ENCODE results near the gene LRSAM1.
A peak's percentile ranks its signal among the peaks of the same experiment; 100 is the strongest.

Gene LRSAM1

DNA sequence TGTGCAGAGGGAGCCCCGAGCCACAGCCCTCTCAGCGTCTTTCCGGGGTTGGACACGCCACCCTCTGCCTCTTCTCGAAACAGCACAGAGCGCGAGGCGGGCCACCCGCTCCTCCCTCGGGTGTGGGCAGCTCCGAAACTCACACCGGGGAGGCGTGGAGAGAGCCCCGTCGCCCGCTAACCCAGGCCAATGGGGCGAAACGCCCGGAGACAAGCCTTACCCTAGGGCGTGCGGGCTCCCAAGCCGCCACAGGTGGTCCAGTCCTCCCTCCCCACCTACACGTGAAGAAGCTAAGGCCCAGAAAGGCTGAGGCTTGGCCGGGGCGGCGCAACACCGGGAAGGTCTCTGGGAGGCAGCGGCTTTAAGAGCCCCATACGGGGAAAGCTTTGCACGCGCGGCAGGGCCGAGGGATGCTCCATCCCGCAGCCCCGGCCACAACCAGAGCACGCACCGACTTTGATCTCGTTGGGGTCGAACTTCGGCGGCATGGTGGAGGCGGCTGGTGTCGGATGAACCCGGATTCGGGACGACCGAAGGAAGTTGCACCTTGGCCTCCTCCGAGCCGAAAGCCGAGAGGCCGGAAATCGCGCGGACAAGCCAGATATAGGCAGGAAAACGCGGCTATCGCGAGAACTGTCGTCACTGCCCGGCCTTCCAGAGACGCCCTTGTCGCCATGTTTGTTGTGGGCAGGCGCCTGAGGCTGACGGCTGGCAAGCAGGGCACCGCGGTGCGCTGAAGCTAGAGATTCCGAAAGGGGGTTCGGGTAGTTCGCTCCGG is at the start of gene LRSAM1, which contains the start of gene RPL12:
Gene LRSAM1, plus strand, starts transcription at position 681 of the 778 bp plus-strand sequence. CDS start 3,018 bp downstream, outside the sequence.
Gene RPL12, minus strand, starts transcription at position 577 of the 778 bp plus-strand sequence. Its CDS starts 89 bp downstream, at position 488.
- TF ChIP-seq, protein P1, sequence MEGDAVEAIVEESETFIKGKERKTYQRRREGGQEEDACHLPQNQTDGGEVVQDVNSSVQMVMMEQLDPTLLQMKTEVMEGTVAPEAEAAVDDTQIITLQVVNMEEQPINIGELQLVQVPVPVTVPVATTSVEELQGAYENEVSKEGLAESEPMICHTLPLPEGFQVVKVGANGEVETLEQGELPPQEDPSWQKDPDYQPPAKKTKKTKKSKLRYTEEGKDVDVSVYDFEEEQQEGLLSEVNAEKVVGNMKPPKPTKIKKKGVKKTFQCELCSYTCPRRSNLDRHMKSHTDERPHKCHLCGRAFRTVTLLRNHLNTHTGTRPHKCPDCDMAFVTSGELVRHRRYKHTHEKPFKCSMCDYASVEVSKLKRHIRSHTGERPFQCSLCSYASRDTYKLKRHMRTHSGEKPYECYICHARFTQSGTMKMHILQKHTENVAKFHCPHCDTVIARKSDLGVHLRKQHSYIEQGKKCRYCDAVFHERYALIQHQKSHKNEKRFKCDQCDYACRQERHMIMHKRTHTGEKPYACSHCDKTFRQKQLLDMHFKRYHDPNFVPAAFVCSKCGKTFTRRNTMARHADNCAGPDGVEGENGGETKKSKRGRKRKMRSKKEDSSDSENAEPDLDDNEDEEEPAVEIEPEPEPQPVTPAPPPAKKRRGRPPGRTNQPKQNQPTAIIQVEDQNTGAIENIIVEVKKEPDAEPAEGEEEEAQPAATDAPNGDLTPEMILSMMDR (IDR thresholded peaks at IDR 0.05; ENCODE audit: low read depth, low read length), result no peak
- peak within 1 kb of the TSS; percentile 90 for H3K4me3 ChIP-seq (ENCODE audit: low read depth, low read length)

- TF ChIP-seq, protein P1 (IDR thresholded peaks at IDR 0.05; ENCODE audit: low read depth, low read length), result no peak
- no peak overlapping the region for H3K4me3 ChIP-seq (ENCODE audit: low read depth, low read length)
Measured at GRCh38 chr9:127402401-127403090, 48.8 kb upstream of the LRSAM1 start.

GRCh38 chr9:127403507-127404192 is 47.7 kb upstream of the LRSAM1 start:
- no peak overlapping the region for H3K4me3 ChIP-seq (ENCODE audit: low read depth, low read length)
- TF ChIP-seq, protein P1 (IDR thresholded peaks at IDR 0.05; ENCODE audit: low read depth, low read length), result no peak

DNA sequence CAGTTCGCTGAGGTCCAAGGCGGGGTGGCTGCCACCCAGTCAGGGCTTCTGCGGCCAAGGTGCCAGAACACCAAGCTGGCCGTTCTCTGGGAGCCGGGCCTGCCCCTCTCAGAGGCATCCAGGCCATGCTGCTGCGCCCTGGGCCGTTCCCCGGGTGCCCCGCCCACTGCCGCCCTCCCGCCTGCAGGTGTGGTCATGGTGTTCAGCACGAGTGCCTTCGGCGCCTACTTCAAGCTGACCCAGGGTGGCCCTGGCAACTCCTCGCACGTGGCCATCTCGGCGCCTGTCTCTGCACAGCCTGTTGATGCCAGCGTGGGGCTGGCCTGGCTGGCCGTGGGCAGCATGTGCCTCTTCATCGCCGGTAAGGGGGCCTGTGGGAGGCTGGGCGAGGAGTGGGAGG is 46.7 kb upstream of the LRSAM1 start:
- TF ChIP-seq, protein P1 (IDR thresholded peaks at IDR 0.05; ENCODE audit: low read depth, low read length), result no peak
- no peak overlapping the region for H3K4me3 ChIP-seq (ENCODE audit: low read depth, low read length)

DNA sequence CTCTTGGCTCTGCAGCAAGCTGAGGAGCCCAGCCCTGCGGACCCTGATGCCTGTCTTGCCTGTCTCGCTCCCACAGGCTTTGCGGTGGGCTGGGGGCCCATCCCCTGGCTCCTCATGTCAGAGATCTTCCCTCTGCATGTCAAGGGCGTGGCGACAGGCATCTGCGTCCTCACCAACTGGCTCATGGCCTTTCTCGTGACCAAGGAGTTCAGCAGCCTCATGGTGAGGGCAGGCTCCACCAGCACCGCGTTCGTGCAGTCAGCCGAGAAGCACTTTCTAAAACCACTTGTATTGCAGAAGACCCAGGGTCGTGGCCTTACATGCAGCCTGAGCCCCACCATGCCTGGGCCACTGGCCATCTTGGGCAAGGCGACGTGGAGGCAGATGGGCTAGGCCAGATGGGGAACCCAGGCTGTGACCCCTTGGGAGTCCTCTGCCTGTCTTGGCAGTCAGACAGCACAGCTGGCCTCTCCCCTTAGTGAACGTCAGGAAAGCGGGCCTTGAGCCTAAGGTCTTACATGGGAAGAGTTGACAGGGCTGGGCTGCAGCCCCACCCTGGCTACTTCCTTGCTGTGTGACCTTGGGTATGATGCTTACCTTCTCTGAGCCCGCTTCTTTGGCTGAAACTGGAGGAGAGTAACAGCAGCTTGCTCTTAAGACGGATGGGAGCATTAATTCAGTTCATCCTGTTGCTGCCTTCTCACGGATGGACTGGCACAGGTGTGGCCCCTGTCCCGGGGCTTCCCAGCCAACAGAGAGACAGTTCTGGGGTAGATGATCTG is 45.8 kb upstream of the LRSAM1 start:
- TF ChIP-seq, protein P1 (IDR thresholded peaks at IDR 0.05; ENCODE audit: low read depth, low read length), result no peak
- H3K4me3 ChIP-seq (ENCODE audit: low read depth, low read length), result no peak overlapping the region

DNA sequence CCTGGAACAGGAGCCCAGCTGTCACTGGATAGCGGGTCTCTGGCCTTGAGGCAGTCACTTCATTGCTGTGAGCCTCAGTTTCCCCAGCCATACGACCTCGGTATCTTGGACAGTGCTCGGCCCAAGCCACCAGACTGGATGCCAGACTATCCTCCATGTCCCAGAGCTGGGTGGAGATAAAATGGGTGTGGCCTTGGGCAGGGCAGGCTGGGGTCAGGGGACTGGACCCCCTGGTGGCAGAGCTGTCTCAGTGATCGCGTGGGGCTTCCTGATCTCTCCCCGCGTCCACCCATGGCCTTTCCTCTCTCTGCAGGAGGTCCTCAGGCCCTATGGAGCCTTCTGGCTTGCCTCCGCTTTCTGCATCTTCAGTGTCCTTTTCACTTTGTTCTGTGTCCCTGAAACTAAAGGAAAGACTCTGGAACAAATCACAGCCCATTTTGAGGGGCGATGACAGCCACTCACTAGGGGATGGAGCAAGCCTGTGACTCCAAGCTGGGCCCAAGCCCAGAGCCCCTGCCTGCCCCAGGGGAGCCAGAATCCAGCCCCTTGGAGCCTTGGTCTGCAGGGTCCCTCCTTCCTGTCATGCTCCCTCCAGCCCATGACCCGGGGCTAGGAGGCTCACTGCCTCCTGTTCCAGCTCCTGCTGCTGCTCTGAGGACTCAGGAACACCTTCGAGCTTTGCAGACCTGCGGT is 44.4 kb upstream of the LRSAM1 start:
- TF ChIP-seq, protein P1 (IDR thresholded peaks at IDR 0.05; ENCODE audit: low read depth, low read length), result no peak
- H3K4me3 ChIP-seq (ENCODE audit: low read depth, low read length), result no peak overlapping the region

Data from WI38 (cell line).